Measurements from ENCODE around the gene NRGN.

NRGN gene

DNA sequence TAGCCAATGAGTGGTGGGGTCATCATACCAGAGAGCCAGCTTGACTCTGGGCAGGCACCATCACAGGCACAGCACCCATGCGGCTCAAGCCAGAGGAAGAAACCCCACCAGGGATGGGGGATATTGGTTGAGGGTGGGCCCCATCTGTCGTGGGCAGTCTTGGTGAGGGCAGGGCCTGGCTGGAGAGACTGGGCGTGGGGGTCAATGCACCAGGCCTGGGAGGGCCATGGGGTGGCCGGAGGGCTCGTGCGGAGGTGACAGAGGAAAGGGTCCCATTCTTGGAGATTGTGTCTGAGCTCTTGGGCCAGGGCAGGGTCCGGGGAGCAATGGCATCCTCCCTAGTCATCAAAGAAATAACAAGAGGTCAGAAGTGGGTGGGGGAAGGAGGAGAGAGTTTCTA is 13.9 kb downstream of the NRGN start:
- H2AK5ac ChIP-seq (ENCODE audit: low read length, severe bottlenecking), result no peak overlapping the region
- no peak overlapping the region for H3K4ac ChIP-seq (ENCODE audit: low read depth in 1 of 2, low read length in 2 of 2)
- no peaks in the 10 kb centered on the region for H3K9me3 ChIP-seq (ENCODE audit: control insufficient read depth, low read length)
- no peak overlapping the region for H4K91ac ChIP-seq (ENCODE audit: low read length)
- no peaks in the 10 kb centered on the region for H3K79me1 ChIP-seq (replicated peaks; ENCODE audit: low read length, poor library complexity, severe bottlenecking)
- H2BK5ac ChIP-seq (ENCODE audit: low read depth, low read length, poor library complexity, severe bottlenecking), result no peak overlapping the region
- H3K18ac ChIP-seq (ENCODE audit: low read depth in 1 of 2, low read length in 2 of 2), result no peak overlapping the region
- no peak overlapping the region for H2AFZ ChIP-seq (ENCODE audit: low read depth, low read length)
- H3K27ac ChIP-seq (ENCODE audit: low read length, poor library complexity, severe bottlenecking), result no peak overlapping the region
- no peak overlapping the region for H3K4me2 ChIP-seq (ENCODE audit: low read length, poor library complexity, severe bottlenecking)
- no peak overlapping the region for H4K8ac ChIP-seq (ENCODE audit: low read length)
- no peak overlapping the region for H2BK120ac ChIP-seq (ENCODE audit: low read depth, low read length)
- DNase-seq, result no peak
- peaks cover 60 to 95% of the 10 kb centered on the region in 2 experiments for H3K27me3 ChIP-seq (ENCODE audit: control insufficient read depth in 1 of 2, insufficient read depth in 1 of 2, low read length in 2 of 2)
- H3K4me3 ChIP-seq (ENCODE audit: insufficient read depth in 1 of 2, low read depth in 1 of 2, low read length in 2 of 2), result no peak overlapping the region
- H3K36me3 ChIP-seq (ENCODE audit: control insufficient read depth in 1 of 2, insufficient read depth in 2 of 2, low read depth in 1 of 2, low read length in 2 of 2), result no peaks in the 10 kb centered on the region
- no peak overlapping the region for H3K14ac ChIP-seq (ENCODE audit: low read length in 2 of 2)
- H3K23ac ChIP-seq (ENCODE audit: low read length in 2 of 2), result no peak overlapping the region
- H3K9ac ChIP-seq (ENCODE audit: low read length), result no peak overlapping the region
- peaks cover 14% of the 10 kb centered on the region for H3K4me1 ChIP-seq (ENCODE audit: control insufficient read depth, insufficient read depth, low read depth, low read length)
- H2BK12ac ChIP-seq (ENCODE audit: low read length in 2 of 2), result no peak overlapping the region
- WGBS, result 90% methylated on average over 6 of the region's 7 CpGs
- H2BK15ac ChIP-seq (ENCODE audit: low read depth, poor library complexity, severe bottlenecking), result no peak overlapping the region

GRCh38 chr11:124754309-124754708 is 14.6 kb downstream of the NRGN start:
- H3K18ac ChIP-seq (ENCODE audit: low read depth in 1 of 2, low read length in 2 of 2), result no peak overlapping the region
- H3K4ac ChIP-seq (ENCODE audit: low read depth in 1 of 2, low read length in 2 of 2), result no peak overlapping the region
- H3K27ac ChIP-seq (ENCODE audit: low read length, poor library complexity, severe bottlenecking), result no peak overlapping the region
- H3K27me3 ChIP-seq (ENCODE audit: control insufficient read depth in 1 of 2, insufficient read depth in 1 of 2, low read length in 2 of 2), result peaks cover 60 to 95% of the 10 kb centered on the region in 2 experiments
- H3K36me3 ChIP-seq (ENCODE audit: control insufficient read depth in 1 of 2, insufficient read depth in 2 of 2, low read depth in 1 of 2, low read length in 2 of 2), result no peaks in the 10 kb centered on the region
- whole genome bisulfite sequencing, result 49% methylated on average over 4 of the region's 4 CpGs
- H4K8ac ChIP-seq (ENCODE audit: low read length), result no peak overlapping the region
- H3K4me1 ChIP-seq (ENCODE audit: control insufficient read depth, insufficient read depth, low read depth, low read length), result peaks cover 21% of the 10 kb centered on the region
- no peaks in the 10 kb centered on the region for H3K79me1 ChIP-seq (replicated peaks; ENCODE audit: low read length, poor library complexity, severe bottlenecking)
- H3K4me3 ChIP-seq (ENCODE audit: insufficient read depth in 1 of 2, low read depth in 1 of 2, low read length in 2 of 2), result no peak overlapping the region
- H3K9me3 ChIP-seq (ENCODE audit: control insufficient read depth, low read length), result no peaks in the 10 kb centered on the region
- no peak overlapping the region for H3K4me2 ChIP-seq (ENCODE audit: low read length, poor library complexity, severe bottlenecking)
- no peak overlapping the region for H3K9ac ChIP-seq (ENCODE audit: low read length)
- H3K23ac ChIP-seq (ENCODE audit: low read length in 2 of 2), result no peak overlapping the region
- H2BK15ac ChIP-seq (ENCODE audit: low read depth, poor library complexity, severe bottlenecking), result no peak overlapping the region
- H2BK5ac ChIP-seq (ENCODE audit: low read depth, low read length, poor library complexity, severe bottlenecking), result no peak overlapping the region
- H3K14ac ChIP-seq (ENCODE audit: low read length in 2 of 2), result no peak overlapping the region
- no peak overlapping the region for H2AFZ ChIP-seq (ENCODE audit: low read depth, low read length)
- H2AK5ac ChIP-seq (ENCODE audit: low read length, severe bottlenecking), result no peak overlapping the region
- no peak overlapping the region for H2BK120ac ChIP-seq (ENCODE audit: low read depth, low read length)
- no peak overlapping the region for H4K91ac ChIP-seq (ENCODE audit: low read length)
- no peak overlapping the region for H2BK12ac ChIP-seq (ENCODE audit: low read length in 2 of 2)
- DNase-seq, result no peak

- Histone ChIP-seq H3K23ac (ENCODE audit: low read length in 2 of 2) (no peak overlapping the region), H3K79me1 (replicated peaks; ENCODE audit: low read length, poor library complexity, severe bottlenecking) (no peaks in the 10 kb centered on the region), H3K18ac (ENCODE audit: low read depth in 1 of 2, low read length in 2 of 2) (no peak overlapping the region), H4K8ac (ENCODE audit: low read length) (no peak overlapping the region), H3K27ac (ENCODE audit: low read length, poor library complexity, severe bottlenecking) (no peak overlapping the region), H3K9ac (ENCODE audit: low read length) (no peak overlapping the region), H3K4me1 (ENCODE audit: control insufficient read depth, insufficient read depth, low read depth, low read length) (peaks cover 25% of the 10 kb centered on the region), H2BK120ac (ENCODE audit: low read depth, low read length) (no peak overlapping the region), H3K4me2 (ENCODE audit: low read length, poor library complexity, severe bottlenecking) (no peak overlapping the region), H3K4me3 (ENCODE audit: insufficient read depth in 1 of 2, low read depth in 1 of 2, low read length in 2 of 2) (no peak overlapping the region), H2BK5ac (ENCODE audit: low read depth, low read length, poor library complexity, severe bottlenecking) (no peak overlapping the region), H3K14ac (ENCODE audit: low read length in 2 of 2) (no peak overlapping the region), H2AK5ac (ENCODE audit: low read length, severe bottlenecking) (no peak overlapping the region), H3K9me3 (ENCODE audit: control insufficient read depth, low read length) (no peaks in the 10 kb centered on the region), H3K36me3 (ENCODE audit: control insufficient read depth in 1 of 2, insufficient read depth in 2 of 2, low read depth in 1 of 2, low read length in 2 of 2) (no peaks in the 10 kb centered on the region), H2AFZ (ENCODE audit: low read depth, low read length) (no peak overlapping the region), H3K27me3 (ENCODE audit: control insufficient read depth in 1 of 2, insufficient read depth in 1 of 2, low read length in 2 of 2) (peaks cover 63 to 95% of the 10 kb centered on the region in 2 experiments), H4K91ac (ENCODE audit: low read length) (no peak overlapping the region), H3K4ac (ENCODE audit: low read depth in 1 of 2, low read length in 2 of 2) (no peak overlapping the region), H2BK15ac (ENCODE audit: low read depth, poor library complexity, severe bottlenecking) (no peak overlapping the region), H2BK12ac (ENCODE audit: low read length in 2 of 2) (no peak overlapping the region)
- no peak for DNase-seq
- 60% methylated on average over 5 of the region's 6 CpGs for WGBS
These were observed 15.0 kb downstream of the NRGN start for GRCh38 chr11:124754710-124755109.

DNA sequence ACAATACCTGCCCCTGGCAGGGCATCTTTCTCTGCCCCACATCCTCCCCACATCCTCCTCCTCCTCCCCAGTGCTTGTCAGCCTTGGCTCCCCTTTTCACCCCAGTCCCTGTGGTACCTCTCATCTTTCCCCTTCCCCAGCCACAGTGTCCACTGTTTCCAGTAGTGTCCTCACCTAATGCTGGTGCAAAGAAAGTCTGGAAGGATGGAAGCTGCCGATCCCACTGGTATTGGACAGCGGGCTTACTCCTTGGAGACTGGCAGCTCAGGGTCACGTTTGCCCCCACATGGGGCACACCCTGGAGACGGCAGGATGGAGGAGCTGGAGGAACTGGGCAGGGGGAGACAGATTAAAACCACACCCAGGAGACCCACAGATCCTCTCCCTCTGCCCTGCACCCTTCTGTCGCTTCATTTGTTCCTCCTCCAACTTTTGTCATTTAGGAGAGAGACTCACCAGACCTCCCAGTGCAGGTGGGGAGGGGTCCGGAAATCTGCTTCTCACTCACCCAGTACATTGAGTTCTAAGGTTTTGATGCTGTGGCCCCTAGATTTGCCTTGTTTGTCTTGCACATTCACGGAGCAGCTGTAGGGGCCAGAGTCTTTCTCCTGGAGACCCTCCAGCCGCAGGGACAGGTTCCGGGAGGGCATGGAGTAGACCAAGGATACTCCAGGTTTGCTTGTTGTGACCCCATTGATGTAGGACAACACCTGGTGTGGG is 16.5 kb downstream of the NRGN start:
- Histone ChIP-seq H3K4ac (ENCODE audit: low read depth in 1 of 2, low read length in 2 of 2) (no peak overlapping the region), H3K27ac (ENCODE audit: low read length, poor library complexity, severe bottlenecking) (no peak overlapping the region), H3K79me1 (replicated peaks; ENCODE audit: low read length, poor library complexity, severe bottlenecking) (no peaks in the 10 kb centered on the region), H4K8ac (ENCODE audit: low read length) (no peak overlapping the region), H4K91ac (ENCODE audit: low read length) (no peak overlapping the region), H3K14ac (ENCODE audit: low read length in 2 of 2) (no peak overlapping the region), H2AFZ (ENCODE audit: low read depth, low read length) (no peak overlapping the region), H3K4me1 (ENCODE audit: control insufficient read depth, insufficient read depth, low read depth, low read length) (peaks cover 36% of the 10 kb centered on the region), H3K9me3 (ENCODE audit: control insufficient read depth, low read length) (no peaks in the 10 kb centered on the region), H3K18ac (ENCODE audit: low read depth in 1 of 2, low read length in 2 of 2) (no peak overlapping the region), H3K4me2 (ENCODE audit: low read length, poor library complexity, severe bottlenecking) (no peak overlapping the region), H2BK5ac (ENCODE audit: low read depth, low read length, poor library complexity, severe bottlenecking) (no peak overlapping the region), H2BK120ac (ENCODE audit: low read depth, low read length) (no peak overlapping the region), H3K9ac (ENCODE audit: low read length) (no peak overlapping the region), H2BK15ac (ENCODE audit: low read depth, poor library complexity, severe bottlenecking) (no peak overlapping the region), H3K4me3 (ENCODE audit: insufficient read depth in 1 of 2, low read depth in 1 of 2, low read length in 2 of 2) (no peak overlapping the region), H2BK12ac (ENCODE audit: low read length in 2 of 2) (no peak overlapping the region), H3K27me3 (ENCODE audit: control insufficient read depth in 1 of 2, insufficient read depth in 1 of 2, low read length in 2 of 2) (peaks cover 69 to 95% of the 10 kb centered on the region in 2 experiments), H3K36me3 (ENCODE audit: control insufficient read depth in 1 of 2, insufficient read depth in 2 of 2, low read depth in 1 of 2, low read length in 2 of 2) (no peaks in the 10 kb centered on the region), H3K23ac (ENCODE audit: low read length in 2 of 2) (no peak overlapping the region), H2AK5ac (ENCODE audit: low read length, severe bottlenecking) (no peak overlapping the region)
- DNase-seq, result no peak
- WGBS, result 39% methylated on average over 8 of the region's 9 CpGs
